Hepatocyte (in vitro differentiated cells): ENCODE measurements around the gene GTF3C2.

Source experiments
- EZH2 ChIP-seq: fragments of 200-600 bp; sonication (generic); IDR thresholded peaks from 2 replicates; pipeline ENCODE4 v1.6.1; 2016; ENCODE audit warnings: antibody characterized with exemption, mild to moderate bottlenecking, borderline replicate concordance
- EZH2phosphoT487 ChIP-seq: fragments of 200-600 bp; sonication (generic); IDR thresholded peaks from one replicate; pipeline ENCODE4 v1.6.1; 2018; ENCODE audit warnings: antibody characterized with exemption, mild to moderate bottlenecking, low read depth, moderate library complexity; ENCODE audit not compliant: unreplicated experiment, severe bottlenecking
- TF ChIP-seq, protein P1 (sequence below): fragments of 200-600 bp; sonication (generic); IDR thresholded peaks from 2 replicates; pipeline ENCODE4 v1.5.1; 2016; ENCODE audit warnings: antibody characterized with exemption, mild to moderate bottlenecking; ENCODE audit not compliant: poor library complexity

DNA sequence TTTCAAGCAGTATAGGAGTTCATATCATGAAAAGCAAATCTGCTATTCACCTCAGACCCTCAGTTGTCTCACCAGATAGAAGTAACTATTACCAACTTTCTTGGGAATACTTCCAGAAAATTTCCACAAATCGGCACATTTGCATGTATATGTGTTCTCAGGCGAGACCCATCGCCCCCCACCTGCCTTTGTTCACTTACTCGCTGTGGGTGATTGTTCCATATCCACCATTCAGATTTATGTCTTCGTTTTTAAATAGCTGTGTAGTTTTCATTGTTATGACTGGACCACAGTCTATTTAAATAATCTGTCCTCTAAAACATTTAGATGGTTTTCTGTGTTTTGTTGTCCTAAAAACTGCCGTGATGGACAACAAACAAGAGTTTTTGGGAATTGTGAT is 71.1 kb downstream of the GTF3C2 start:
- no peak for TF ChIP-seq EZH2
- TF ChIP-seq, protein P1, sequence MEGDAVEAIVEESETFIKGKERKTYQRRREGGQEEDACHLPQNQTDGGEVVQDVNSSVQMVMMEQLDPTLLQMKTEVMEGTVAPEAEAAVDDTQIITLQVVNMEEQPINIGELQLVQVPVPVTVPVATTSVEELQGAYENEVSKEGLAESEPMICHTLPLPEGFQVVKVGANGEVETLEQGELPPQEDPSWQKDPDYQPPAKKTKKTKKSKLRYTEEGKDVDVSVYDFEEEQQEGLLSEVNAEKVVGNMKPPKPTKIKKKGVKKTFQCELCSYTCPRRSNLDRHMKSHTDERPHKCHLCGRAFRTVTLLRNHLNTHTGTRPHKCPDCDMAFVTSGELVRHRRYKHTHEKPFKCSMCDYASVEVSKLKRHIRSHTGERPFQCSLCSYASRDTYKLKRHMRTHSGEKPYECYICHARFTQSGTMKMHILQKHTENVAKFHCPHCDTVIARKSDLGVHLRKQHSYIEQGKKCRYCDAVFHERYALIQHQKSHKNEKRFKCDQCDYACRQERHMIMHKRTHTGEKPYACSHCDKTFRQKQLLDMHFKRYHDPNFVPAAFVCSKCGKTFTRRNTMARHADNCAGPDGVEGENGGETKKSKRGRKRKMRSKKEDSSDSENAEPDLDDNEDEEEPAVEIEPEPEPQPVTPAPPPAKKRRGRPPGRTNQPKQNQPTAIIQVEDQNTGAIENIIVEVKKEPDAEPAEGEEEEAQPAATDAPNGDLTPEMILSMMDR: no peak
- no peak for TF ChIP-seq EZH2phosphoT487
